8988T (cell line): Measurements from ENCODE around the gene KMT2D.

ENCODE experiments used
- DNase-seq: peaks from one replicate; pipeline ENCODE4 v3.0.0; 2011

The KMT2D gene

GRCh38 chr12:49018261-49019119, 42.1 kb downstream of the KMT2D start, which contains the start of gene PRKAG1:
Gene PRKAG1, minus strand, starts transcription at chr12:49018776. Its CDS starts 36 bp downstream, at chr12:49018740.
- DNase-seq = peak; percentile 96

- DNase-seq = no peak
These were observed 42.7 kb downstream of the KMT2D start for GRCh38 chr12:49017891-49018260.

- no peak for DNase-seq
These were observed 45.4 kb downstream of the KMT2D start for GRCh38 chr12:49015196-49015595.

- DNase-seq = no peak
These were observed 46.0 kb downstream of the KMT2D start for GRCh38 chr12:49014547-49014946.

GRCh38 chr12:49013428-49013827, 47.2 kb downstream of the KMT2D start:
- no peak for DNase-seq

GRCh38 chr12:49012739-49013138, 47.9 kb downstream of the KMT2D start:
- no peak for DNase-seq
